GM12878 (cell line): ENCODE measurements around the gene TPK1. TPM values are rescaled to one million over a fixed set of nuclear protein-coding genes. Genes with fewer than 3 reads are reported as not detected.

ENCODE experiments used
- ATAC-seq: fragments of 200-7000 bp; cut with Tn5 transposase; 3 replicates; pipeline ENCODE4 v1.9.1; 2020; ENCODE audit warnings: mild to moderate bottlenecking, moderate library complexity
- BruUV-seq: library from RNA; stranded (reverse); fragments of 400-500 nt; replicated peaks from 2 replicates; lab custom pipeline; 2021; lab: Mats Ljungman, UMichigan
- CTCF ChIA-PET: fragments of 300-600 bp; sonication (Branson Sonifier 250); formaldehyde crosslinking; extraction: SDS; loops from one replicate; lab custom pipeline; 2021; ENCODE audit warnings: inconsistent platforms; lab: Yijun Ruan, JAX
- POLR2A ChIA-PET: fragments of 350-600 bp; formaldehyde crosslinking; extraction: SDS; loops from one replicate; lab custom pipeline; 2021; ENCODE audit warnings: inconsistent platforms; lab: Charles Lee
- RAD21 ChIA-PET: fragments of 300-600 bp; sonication (Branson Sonifier 250); formaldehyde crosslinking; loops from one replicate; lab custom pipeline; 2023; ENCODE audit warnings: antibody characterized with exemption; ENCODE audit not compliant: unreplicated experiment; lab: Charles Lee
- SMC1A ChIA-PET: fragments of 300-600 bp; sonication (Branson Sonifier 250); formaldehyde crosslinking; loops from one replicate; lab custom pipeline; 2023; ENCODE audit not compliant: unreplicated experiment, uncharacterized antibody; lab: Charles Lee
- DNase-seq: peaks from one replicate; pipeline ENCODE4 v3.0.0-alpha.2; 2011; ENCODE audit warnings: low read depth, low spot score
- FAIRE-seq: peaks from 3 replicates; lab custom pipeline; 2011; peaks lifted over from hg19 to GRCh38; lab: Jason Lieb, UNC
- H2AFZ ChIP-seq: 2 replicates; pipeline ENCODE4 v1.6.0; 2011; ENCODE audit warnings: low read depth, low read length, control low read depth; ENCODE audit not compliant: control insufficient read depth
- H3K27ac ChIP-seq: 2 replicates; pipeline ENCODE4 v1.5.1; 2011; ENCODE audit warnings: control low read depth; ENCODE audit not compliant: control insufficient read depth, insufficient read depth
- H3K27me3 ChIP-seq, 2 experiments: replicated peaks in 1 of 2; 2 replicates each; pipeline versions ENCODE4 v1.6.0 to v1.6.1; 2011; ENCODE audit warnings: low read length in 1 of 2; ENCODE audit not compliant: control insufficient read depth in 2 of 2, insufficient read depth in 2 of 2
- H3K36me3 ChIP-seq, 2 experiments: 2 replicates each; pipeline ENCODE4 v1.5.1; 2011; ENCODE audit warnings: low read length in 1 of 2; ENCODE audit not compliant: control insufficient read depth in 2 of 2, insufficient read depth in 2 of 2
- H3K4me1 ChIP-seq: 2 replicates; pipeline ENCODE4 v1.6.1; 2011; ENCODE audit warnings: mild to moderate bottlenecking, low read length, moderate library complexity, mixed read lengths; ENCODE audit not compliant: control insufficient read depth, insufficient read depth
- H3K4me2 ChIP-seq: 2 replicates; pipeline ENCODE4 v1.6.0; 2011; ENCODE audit warnings: control low read depth; ENCODE audit not compliant: control insufficient read depth, insufficient read depth
- H3K4me3 ChIP-seq: fragments of 200-600 bp; sonication (generic); 2 replicates; pipeline ENCODE4 v1.5.1; 2016
- H3K79me2 ChIP-seq: 2 replicates; pipeline ENCODE4 v1.6.0; 2011; ENCODE audit warnings: low read length; ENCODE audit not compliant: control insufficient read depth, insufficient read depth
- H3K9ac ChIP-seq: 2 replicates; pipeline ENCODE4 v1.8.0; 2011; ENCODE audit warnings: low read length, control low read depth, mixed read lengths; ENCODE audit not compliant: control insufficient read depth, insufficient read depth
- H3K9me3 ChIP-seq: replicated peaks from 3 replicates; pipeline ENCODE4 v1.5.1; 2011; ENCODE audit warnings: mild to moderate bottlenecking, low read length; ENCODE audit not compliant: control insufficient read depth, insufficient read depth
- H4K20me1 ChIP-seq: 2 replicates; pipeline ENCODE4 v1.6.0; 2011; ENCODE audit not compliant: control insufficient read depth, insufficient read depth
- BMI1 ChIP-seq: fragments of 450-650 bp; IDR thresholded peaks from 2 replicates; pipeline ENCODE4 v1.6.1; 2016; ENCODE audit warnings: mild to moderate bottlenecking, moderate library complexity, borderline replicate concordance
- CUX1 ChIP-seq: IDR thresholded peaks from 2 replicates; pipeline ENCODE4 v1.6.1; 2012; ENCODE audit warnings: improper control_type of control experiment, low read depth, low read length; ENCODE audit not compliant: insufficient replicate concordance
- MTA3 ChIP-seq: IDR thresholded peaks from 2 replicates; pipeline ENCODE4 v1.6.1; 2012; ENCODE audit warnings: low read length, inconsistent platforms, borderline replicate concordance
- NFXL1 ChIP-seq: fragments of 450-650 bp; IDR thresholded peaks from 2 replicates; pipeline ENCODE4 v1.6.1; 2017; ENCODE audit warnings: antibody characterized with exemption, mild to moderate bottlenecking, borderline replicate concordance
- NKRF ChIP-seq: fragments of 450-650 bp; conservative IDR thresholded peaks from 2 replicates; pipeline ENCODE4 v1.6.1; 2017; ENCODE audit warnings: mild to moderate bottlenecking, moderate library complexity
- RUNX3 ChIP-seq: IDR thresholded peaks from 2 replicates; pipeline ENCODE4 v1.6.1; 2012; ENCODE audit warnings: low read length, inconsistent platforms
- SMAD1 ChIP-seq: fragments of 450-650 bp; IDR thresholded peaks from 2 replicates; pipeline ENCODE4 v1.6.1; 2018; ENCODE audit warnings: mild to moderate bottlenecking, low read depth; ENCODE audit not compliant: partially characterized antibody
- WGBS: methylation state at CpG from one replicate; pipeline ENCODE4 v1.1.6; 2016; ENCODE audit warnings: low lambda C conversion rate; ENCODE audit not compliant: insufficient replicate concordance, insufficient coverage; ENCODE audit errors: missing lambda C conversion rate; 5-methylcytosine and 5-hydroxymethylcytosine counted together
- in situ Hi-C: fragments of 300-500 bp; cut with MboI; formaldehyde crosslinking; loops from 9 replicates; pipeline ENCODE4 v1.14.3; 2018; ENCODE audit warnings: mixed read lengths
- intact Hi-C: fragments of 100-400 bp; cut with micrococcal nuclease; formaldehyde crosslinking; loops from one replicate; pipeline ENCODE4 v1.14.2; 2022; ENCODE audit not compliant: unreplicated experiment
- polyA plus RNA-seq, 11 experiments: library from polyadenylated mRNA; depleted of rRNA in 4 of 11; unstranded in 6 of 11; stranded (reverse) in 5 of 11; fragments of >200 nt; fragmentation: Nextera tagmentation in 4 of 11; fragmentation: Illumina TruSeq in 1 of 11; extraction: Ambion mirVana in 4 of 11; extraction: Trizol in 1 of 11; gene quantifications; 1 replicate in 1 of 11; 2 replicates in 10 of 11; pipeline versions ENCODE4 v1.2.1 to v1.2.3, GENCODE V29; 2011 to 2016; ENCODE audit warnings: inconsistent platforms in 2 of 11, missing spikeins in 2 of 11, low read depth in 1 of 11
- total RNA-seq, 4 experiments: library from RNA; depleted of rRNA in 3 of 4; stranded (reverse); fragments of >200 nt in 3 of 4; fragmentation: Illumina TruSeq in 1 of 4; extraction: Trizol in 1 of 4; gene quantifications; 2 replicates each; pipeline versions ENCODE4 v1.2.1 to v1.2.3, GENCODE V29; 2013 to 2021

TPK1 gene
- total and polyA plus RNA-seq, 10 of the 15 experiments (the other 5 are each of a cell fraction or from before 2014, with no cell fraction given), result 7.1 to 19.0 (median 9.3) TPM

GRCh38 chr7:144759653-144760052, 76.2 kb downstream of the TPK1 start:
- ATAC-seq (no peak), DNase-seq (no peak), FAIRE-seq (no peak)
- no peak overlapping the region for H3K27ac ChIP-seq
- SMC1A ChIA-PET, result no interaction called here
- in situ Hi-C loops, result no loop called here
- no peaks in the 10 kb centered on the region for H3K9me3 ChIP-seq
- H3K36me3 ChIP-seq, result no peaks in the 10 kb centered on the region
- no peak overlapping the region for H2AFZ ChIP-seq
- intact Hi-C loops, result no loop called here
- CTCF ChIA-PET, result no interaction called here
- no peak overlapping the region for H3K4me2 ChIP-seq
- POLR2A ChIA-PET, result no interaction called here
- H3K9ac ChIP-seq, result no peak overlapping the region
- H3K27me3 ChIP-seq, result no peaks in the 10 kb centered on the region
- H3K4me1 ChIP-seq, result no peaks in the 10 kb centered on the region
- no peak overlapping the region for H3K4me3 ChIP-seq
- no peak for TF ChIP-seq MTA3
- no peaks in the 10 kb centered on the region for H4K20me1 ChIP-seq
- H3K79me2 ChIP-seq, result no peaks in the 10 kb centered on the region
- BruUV-seq, result no TSS peak
- 76% methylated on average over 4 of the region's 4 CpGs for WGBS
- RAD21 ChIA-PET, result no interaction called here

- FAIRE-seq, result no peak
- no peaks in the 10 kb centered on the region for H3K79me2 ChIP-seq
- TF ChIP-seq CUX1 (no peak), NKRF (no peak), RUNX3 (no peak), SMAD1 (no peak), BMI1 (no peak), NFXL1 (no peak)
- 79% methylated on average over 2 of the region's 2 CpGs for WGBS
- POLR2A ChIA-PET, result no interaction called here
- SMC1A ChIA-PET, result no interaction called here
- no peak overlapping the region for H3K4me3 ChIP-seq
- no TSS peak for BruUV-seq
- CTCF ChIA-PET, result interaction anchor here (1.0 kb wide), 1 partner anchor 9 kb away, joined by 3 read pairs; no protein-coding TSS in a partner anchor
- no peak for ATAC-seq
- DNase-seq, result no peak
- no peaks in the 10 kb centered on the region for H3K27me3 ChIP-seq
- intact Hi-C loops, result no loop called here
- no peaks in the 10 kb centered on the region for H3K36me3 ChIP-seq
- H3K4me1 ChIP-seq, result no peaks in the 10 kb centered on the region
- no peaks in the 10 kb centered on the region for H3K9me3 ChIP-seq
- in situ Hi-C loops, result loop anchor here (25.0 kb wide), 1 partner anchor 1339 kb away; no protein-coding TSS in a partner anchor
- no peaks in the 10 kb centered on the region for H4K20me1 ChIP-seq
- H2AFZ ChIP-seq, result no peak overlapping the region
- no peak overlapping the region for H3K27ac ChIP-seq
- RAD21 ChIA-PET, result no interaction called here
- no peak overlapping the region for H3K4me2 ChIP-seq
- H3K9ac ChIP-seq, result no peak overlapping the region
These were observed 87.9 kb downstream of the TPK1 start for GRCh38 chr7:144747936-144748335.
